Adipocyte (in vitro differentiated cells): ENCODE measurements around the gene JCAD.
"Not testable (repeated sequence)": the region's sequence is repeated elsewhere in the genome, so short reads cannot be mapped to it uniquely, and the experiment has no call there.

ENCODE experiments used
- DNase-seq: peaks from one replicate; pipeline ENCODE4 v3.0.0-alpha.2; 2015; ENCODE audit warnings: low read depth
- H3K27me3 ChIP-seq: replicated peaks from 2 replicates; pipeline ENCODE4 v1.7.0; 2013; ENCODE audit warnings: mild to moderate bottlenecking, low read length, moderate library complexity; ENCODE audit not compliant: control insufficient read depth, insufficient read depth
- H3K36me3 ChIP-seq: 2 replicates; pipeline ENCODE4 v1.7.0; 2013; ENCODE audit warnings: low read length, mild to moderate bottlenecking, moderate library complexity; ENCODE audit not compliant: control insufficient read depth, insufficient read depth, severe bottlenecking
- H3K4me1 ChIP-seq: 2 replicates; pipeline ENCODE4 v1.7.0; 2013; ENCODE audit warnings: mild to moderate bottlenecking, low read length, moderate library complexity; ENCODE audit not compliant: control insufficient read depth, insufficient read depth
- H3K4me3 ChIP-seq: 2 replicates; pipeline ENCODE4 v1.7.0; 2013; ENCODE audit warnings: mild to moderate bottlenecking, low read length, moderate library complexity
- H3K9ac ChIP-seq: 2 replicates; pipeline ENCODE4 v1.7.0; 2013; ENCODE audit warnings: mild to moderate bottlenecking, low read length, moderate library complexity
- H3K9me3 ChIP-seq: 2 replicates; pipeline ENCODE4 v1.7.0; 2013; ENCODE audit warnings: mild to moderate bottlenecking, low read length, moderate library complexity; ENCODE audit not compliant: control insufficient read depth

Gene JCAD

DNA sequence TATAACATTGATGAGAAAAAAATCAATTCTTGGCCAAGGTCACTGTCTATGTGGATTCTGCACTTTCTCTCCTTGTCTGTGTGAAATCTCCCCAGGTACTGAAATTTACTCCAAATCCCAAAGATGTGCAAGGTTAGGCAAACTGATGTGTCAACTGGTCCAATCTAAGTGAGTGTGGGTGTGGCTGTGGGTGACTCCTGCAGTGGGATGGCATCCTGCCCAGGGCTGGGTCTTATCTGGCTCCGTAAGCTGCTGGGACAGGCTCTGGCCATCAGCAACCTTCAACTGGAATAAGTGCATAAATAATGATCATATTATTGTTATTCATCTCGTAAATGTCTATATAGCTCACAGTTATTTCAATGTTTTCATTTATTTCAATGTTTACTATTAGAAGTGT, 79.3 kb downstream of the JCAD start:
- no peak overlapping the region for H3K9ac ChIP-seq

GRCh38 chr10:29979421-29979779, 80.0 kb downstream of the JCAD start:
- not testable (repeated sequence) for H3K36me3 ChIP-seq, H3K4me3 ChIP-seq, DNase-seq, H3K27me3 ChIP-seq, H3K4me1 ChIP-seq, H3K9ac ChIP-seq
- peaks cover 14% of the 10 kb centered on the region for H3K9me3 ChIP-seq

More for the DNA sequence above, 79.3 kb downstream of the JCAD start:
- H3K4me3 ChIP-seq: no peak overlapping the region
- peaks cover 10% of the 10 kb centered on the region for H3K4me1 ChIP-seq
- no peak for DNase-seq
- H3K9me3 ChIP-seq: peaks cover 14% of the 10 kb centered on the region
- H3K36me3 ChIP-seq: no peaks in the 10 kb centered on the region
- peaks cover 4% of the 10 kb centered on the region for H3K27me3 ChIP-seq

- no peak for DNase-seq
- Histone ChIP-seq H3K36me3 (no peaks in the 10 kb centered on the region), H3K9me3 (peaks cover under 1% of the 10 kb centered on the region), H3K4me3 (no peak overlapping the region), H3K27me3 (no peaks in the 10 kb centered on the region), H3K9ac (no peak overlapping the region), H3K4me1 (peaks cover 10% of the 10 kb centered on the region)
These were observed 82.2 kb downstream of the JCAD start for GRCh38 chr10:29977171-29977570.

- H3K4me3 ChIP-seq: no peak overlapping the region
These were observed 83.3 kb downstream of the JCAD start for GRCh38 chr10:29976134-29976533.

GRCh38 chr10:29974773-29975172, 84.6 kb downstream of the JCAD start:
- no peak overlapping the region for H3K4me3 ChIP-seq
- H3K36me3 ChIP-seq: no peaks in the 10 kb centered on the region
- H3K27me3 ChIP-seq: no peaks in the 10 kb centered on the region
- peaks cover 10% of the 10 kb centered on the region for H3K4me1 ChIP-seq
- no peaks in the 10 kb centered on the region for H3K9me3 ChIP-seq
- DNase-seq: no peak
- H3K9ac ChIP-seq: no peak overlapping the region

More at GRCh38 chr10:29976134-29976533, 83.3 kb downstream of the JCAD start:
- no peak overlapping the region for H3K9ac ChIP-seq
- H3K36me3 ChIP-seq: no peaks in the 10 kb centered on the region
- peaks cover 10% of the 10 kb centered on the region for H3K4me1 ChIP-seq
- no peaks in the 10 kb centered on the region for H3K9me3 ChIP-seq
- no peaks in the 10 kb centered on the region for H3K27me3 ChIP-seq
- DNase-seq: no peak

DNA sequence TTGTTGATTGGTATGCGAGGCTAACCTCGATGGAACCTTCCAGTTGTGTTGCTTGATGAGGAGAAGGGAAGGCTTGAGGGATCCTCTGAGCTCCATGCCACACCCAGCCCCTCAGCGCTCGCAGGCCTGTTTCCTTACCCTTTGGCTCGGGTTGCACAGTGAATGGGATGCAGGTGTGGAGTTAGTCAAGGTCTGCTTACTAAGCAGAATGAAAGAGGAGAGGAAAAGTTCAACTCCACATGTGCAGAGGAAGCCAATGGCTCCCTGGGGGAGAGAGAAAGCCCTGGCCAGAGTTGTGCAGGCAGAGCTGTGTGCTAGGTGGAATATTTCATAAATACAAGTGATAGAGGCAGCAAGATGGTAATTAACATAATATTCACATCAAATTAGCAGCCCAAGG, 85.5 kb downstream of the JCAD start:
- no peaks in the 10 kb centered on the region for H3K36me3 ChIP-seq
- peaks cover 4% of the 10 kb centered on the region for H3K4me1 ChIP-seq
- no peaks in the 10 kb centered on the region for H3K27me3 ChIP-seq
- no peak for DNase-seq
- H3K4me3 ChIP-seq: no peak overlapping the region
- H3K9ac ChIP-seq: no peak overlapping the region
- no peaks in the 10 kb centered on the region for H3K9me3 ChIP-seq

GRCh38 chr10:29970576-29970975, 88.8 kb downstream of the JCAD start:
- no peak overlapping the region for H3K4me3 ChIP-seq
- no peaks in the 10 kb centered on the region for H3K9me3 ChIP-seq
- no peak overlapping the region for H3K9ac ChIP-seq
- no peaks in the 10 kb centered on the region for H3K27me3 ChIP-seq
- H3K4me1 ChIP-seq: no peaks in the 10 kb centered on the region
- DNase-seq: no peak
- no peaks in the 10 kb centered on the region for H3K36me3 ChIP-seq

GRCh38 chr10:29970012-29970396, 89.4 kb downstream of the JCAD start:
- H3K36me3 ChIP-seq: no peaks in the 10 kb centered on the region
- no peak for DNase-seq
- H3K9me3 ChIP-seq: no peaks in the 10 kb centered on the region
- H3K9ac ChIP-seq: no peak overlapping the region
- H3K27me3 ChIP-seq: no peaks in the 10 kb centered on the region
- no peak overlapping the region for H3K4me3 ChIP-seq
- no peaks in the 10 kb centered on the region for H3K4me1 ChIP-seq

DNA sequence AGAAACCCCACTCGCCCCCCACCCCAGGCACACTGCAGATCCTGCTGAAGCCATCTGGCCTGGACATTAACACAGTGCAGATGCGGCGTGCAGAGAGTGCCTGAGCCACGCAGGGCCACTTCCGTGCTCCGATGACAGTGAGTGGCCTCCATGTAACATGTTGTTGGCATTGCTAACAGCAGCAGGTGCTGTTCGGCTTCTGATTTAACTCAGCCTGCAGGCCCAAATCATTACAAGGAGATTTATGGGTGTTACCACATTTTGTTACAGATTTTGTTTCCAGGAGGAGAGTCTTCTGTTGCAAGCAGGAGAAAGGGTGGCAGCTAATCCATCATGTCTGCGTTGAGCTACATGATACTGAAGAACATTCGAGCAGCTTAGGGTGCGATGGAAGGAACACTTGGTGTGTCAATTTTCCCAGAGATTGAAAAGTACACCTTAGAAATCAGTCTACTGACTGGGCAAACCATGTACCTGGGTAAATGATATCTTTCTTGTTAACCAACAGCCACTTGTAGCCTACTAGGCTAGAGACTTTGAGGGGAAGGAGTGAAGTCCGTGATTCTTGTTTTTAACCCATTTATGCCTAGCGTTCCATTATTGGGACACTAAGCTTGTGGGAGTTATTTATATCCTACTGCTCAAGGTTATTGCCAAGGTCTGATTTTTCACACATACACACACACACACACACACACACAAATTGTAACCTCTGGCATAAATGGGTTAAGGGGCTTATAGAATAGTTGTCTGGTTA, 90.0 kb downstream of the JCAD start:
- Histone ChIP-seq H3K4me3 (no peak overlapping the region), H3K9ac (no peak overlapping the region), H3K27me3 (no peaks in the 10 kb centered on the region), H3K4me1 (no peaks in the 10 kb centered on the region), H3K36me3 (no peaks in the 10 kb centered on the region), H3K9me3 (no peaks in the 10 kb centered on the region)
- DNase-seq: no peak

DNA sequence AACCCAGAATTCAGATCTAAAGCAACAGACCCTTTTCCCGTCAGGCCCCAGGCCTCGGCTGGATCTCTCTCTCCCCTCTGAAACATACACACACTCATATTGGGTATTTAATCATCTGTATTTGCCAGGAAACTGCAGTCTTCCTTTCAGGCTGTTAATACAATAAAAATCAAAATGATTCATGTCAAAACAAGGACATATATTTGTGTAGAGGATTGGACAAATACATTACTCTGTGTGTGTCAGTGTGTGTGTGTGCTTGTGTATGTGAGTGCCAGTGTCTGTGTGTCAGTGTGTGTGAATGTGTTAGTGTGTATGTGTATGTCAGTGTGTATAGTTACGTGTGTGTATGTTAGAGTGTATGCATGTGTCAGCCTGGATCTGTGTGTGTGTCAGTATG, 90.8 kb downstream of the JCAD start:
- Histone ChIP-seq H3K36me3 (no peaks in the 10 kb centered on the region), H3K27me3 (no peaks in the 10 kb centered on the region), H3K4me1 (no peaks in the 10 kb centered on the region), H3K4me3 (no peak overlapping the region), H3K9ac (no peak overlapping the region), H3K9me3 (no peaks in the 10 kb centered on the region)
- DNase-seq: no peak

DNA sequence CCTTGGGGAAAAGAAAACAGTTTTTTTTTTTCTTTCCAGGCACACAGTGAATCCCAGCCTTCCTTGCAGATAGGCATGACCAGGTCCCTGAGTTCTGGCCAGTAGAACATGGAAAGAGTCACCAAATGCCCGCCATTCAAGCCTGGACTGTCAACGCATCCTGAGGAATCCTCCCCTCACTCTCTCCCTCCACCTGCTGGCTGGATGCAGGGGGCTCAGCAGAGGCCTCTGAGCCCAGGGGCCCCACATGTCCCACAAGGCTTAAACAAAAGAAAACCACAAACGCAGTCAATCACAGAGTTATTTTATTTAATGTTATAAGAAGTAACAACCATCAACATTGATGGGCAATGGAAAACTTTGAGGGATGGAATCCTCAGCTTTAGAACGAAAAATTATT, 93.1 kb downstream of the JCAD start:
- H3K4me3 ChIP-seq: no peak overlapping the region
- H3K9ac ChIP-seq: no peak overlapping the region
- H3K4me1 ChIP-seq: no peaks in the 10 kb centered on the region
- no peaks in the 10 kb centered on the region for H3K27me3 ChIP-seq
- no peaks in the 10 kb centered on the region for H3K36me3 ChIP-seq
- no peak for DNase-seq
- H3K9me3 ChIP-seq: no peaks in the 10 kb centered on the region
